Measurements from ENCODE around the gene RAD51B.
A peak's percentile ranks its signal among the peaks of the same experiment; 100 is the strongest.

Gene RAD51B

DNA sequence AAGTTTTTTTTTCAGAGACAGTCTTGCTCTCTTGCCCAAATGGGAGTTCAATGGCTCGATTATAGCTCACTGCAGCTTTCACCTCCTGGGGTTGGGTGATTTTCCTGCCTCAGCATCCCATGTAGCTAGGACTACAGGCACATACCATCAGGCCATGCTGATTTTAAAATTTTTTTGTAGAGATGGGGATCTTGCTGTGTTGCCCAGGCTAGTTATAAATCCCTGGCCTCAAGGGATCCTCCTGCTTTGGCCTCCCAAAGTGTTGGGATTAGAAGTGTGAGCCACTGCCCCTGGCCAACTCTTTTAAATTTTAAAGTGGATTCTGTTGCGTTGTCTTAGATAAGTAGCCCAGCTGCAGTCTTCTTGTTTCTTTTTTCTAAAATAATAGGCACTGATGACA lies 115.8 kb downstream of the RAD51B start:
- no peak for TF ChIP-seq CTCF (IDR thresholded peaks at IDR 0.05; ENCODE audit: low read depth, low read length)
- no peak overlapping the region for H3K4me3 ChIP-seq (ENCODE audit: low read depth, low read length)

DNA sequence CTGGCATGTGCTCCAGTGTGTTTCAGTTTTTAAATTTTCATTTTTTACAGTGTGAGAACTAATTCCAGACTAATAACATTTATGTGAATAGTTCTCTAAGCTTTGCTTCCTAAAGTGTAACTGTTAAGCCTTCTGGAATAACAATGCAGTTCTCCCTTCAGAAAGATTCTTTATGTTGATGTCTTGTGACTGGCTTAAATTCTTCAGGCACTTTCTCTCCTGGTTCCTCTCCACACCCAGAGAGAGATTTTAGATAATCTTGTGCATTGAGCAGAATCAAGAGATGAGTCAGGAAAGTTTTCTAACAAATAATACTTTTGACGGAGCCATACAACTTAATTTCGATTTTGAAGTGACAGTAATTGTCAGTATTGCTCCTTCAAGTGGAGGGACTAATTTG lies 118.5 kb downstream of the RAD51B start:
- TF ChIP-seq CTCF (IDR thresholded peaks at IDR 0.05; ENCODE audit: low read depth, low read length), result no peak
- no peak overlapping the region for H3K4me3 ChIP-seq (ENCODE audit: low read depth, low read length)

DNA sequence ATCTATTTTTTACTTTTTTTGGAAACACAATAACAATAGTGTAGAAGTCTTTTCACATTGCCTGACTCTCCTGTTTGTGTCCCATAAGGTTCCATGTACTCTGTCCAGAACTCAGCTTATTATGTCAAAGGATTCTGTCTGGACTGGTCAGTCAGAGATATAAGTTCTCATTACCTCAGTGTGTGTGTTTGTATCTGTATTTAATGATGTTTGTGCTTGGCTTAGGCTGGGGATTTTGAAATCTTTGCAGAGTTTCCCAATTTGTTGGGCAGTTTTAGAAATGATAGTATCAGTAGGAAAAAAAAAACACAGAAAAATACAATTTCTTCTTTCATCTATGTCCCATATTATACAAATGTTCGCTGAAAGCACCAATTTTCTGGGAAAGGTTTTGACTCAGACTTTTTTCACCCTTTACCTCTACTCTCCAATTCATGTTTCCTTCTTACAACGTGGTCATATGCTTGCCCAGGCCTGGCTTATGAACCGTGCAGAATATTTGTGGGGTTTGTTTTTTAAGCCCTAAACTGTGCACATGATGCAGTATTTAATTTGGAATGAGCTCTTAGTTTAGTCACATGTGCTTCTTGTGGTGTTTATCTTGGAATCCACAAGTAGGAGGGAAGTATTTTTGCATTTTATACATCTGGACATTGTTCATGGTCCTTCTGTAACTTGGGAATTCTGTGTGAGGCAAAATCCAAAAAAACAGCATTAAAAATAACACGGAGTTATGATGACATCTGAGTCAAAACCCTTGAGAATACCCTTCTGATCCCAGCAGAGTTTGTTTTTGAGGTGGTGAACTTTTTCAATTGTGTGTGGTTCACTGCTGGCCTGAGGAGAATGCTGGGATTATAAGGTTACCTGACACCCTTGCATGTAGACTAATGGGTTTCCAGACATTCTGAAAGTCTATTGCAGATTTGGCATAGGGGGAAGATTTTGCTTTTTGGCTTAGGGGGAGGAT lies 121.2 kb downstream of the RAD51B start:
- H3K4me3 ChIP-seq (ENCODE audit: low read depth, low read length), result no peak overlapping the region
- TF ChIP-seq CTCF (IDR thresholded peaks at IDR 0.05; ENCODE audit: low read depth, low read length), result no peak

DNA sequence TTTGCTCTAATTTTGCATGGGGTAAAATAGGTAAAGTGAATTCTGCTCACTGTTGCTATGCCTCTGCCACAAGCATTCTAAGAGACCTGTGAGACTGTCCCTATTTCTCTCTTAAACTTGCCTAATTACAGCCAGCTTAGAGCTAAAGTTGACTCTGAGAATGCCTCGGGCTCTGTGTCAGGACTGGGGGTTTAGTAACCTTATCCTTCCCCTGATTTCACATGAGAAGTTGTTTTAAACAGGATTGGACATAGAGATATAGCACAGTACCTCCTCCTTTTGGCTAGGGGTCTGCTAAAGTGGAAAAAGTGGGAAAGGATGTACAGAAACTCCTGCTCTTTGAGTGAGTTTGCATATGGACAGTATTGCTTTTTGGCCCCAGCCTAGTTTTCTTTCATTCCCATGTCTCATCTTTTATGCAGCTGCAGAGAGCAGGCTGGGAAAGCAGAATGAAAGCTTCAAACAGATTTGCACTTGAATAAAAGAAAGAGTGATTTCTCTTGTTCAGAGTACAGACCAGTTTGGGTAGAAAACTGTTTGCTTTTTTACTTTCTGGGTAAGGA lies 122.0 kb downstream of the RAD51B start:
- H3K4me3 ChIP-seq (ENCODE audit: low read depth, low read length), result no peak overlapping the region
- no peak for TF ChIP-seq CTCF (IDR thresholded peaks at IDR 0.05; ENCODE audit: low read depth, low read length)

DNA sequence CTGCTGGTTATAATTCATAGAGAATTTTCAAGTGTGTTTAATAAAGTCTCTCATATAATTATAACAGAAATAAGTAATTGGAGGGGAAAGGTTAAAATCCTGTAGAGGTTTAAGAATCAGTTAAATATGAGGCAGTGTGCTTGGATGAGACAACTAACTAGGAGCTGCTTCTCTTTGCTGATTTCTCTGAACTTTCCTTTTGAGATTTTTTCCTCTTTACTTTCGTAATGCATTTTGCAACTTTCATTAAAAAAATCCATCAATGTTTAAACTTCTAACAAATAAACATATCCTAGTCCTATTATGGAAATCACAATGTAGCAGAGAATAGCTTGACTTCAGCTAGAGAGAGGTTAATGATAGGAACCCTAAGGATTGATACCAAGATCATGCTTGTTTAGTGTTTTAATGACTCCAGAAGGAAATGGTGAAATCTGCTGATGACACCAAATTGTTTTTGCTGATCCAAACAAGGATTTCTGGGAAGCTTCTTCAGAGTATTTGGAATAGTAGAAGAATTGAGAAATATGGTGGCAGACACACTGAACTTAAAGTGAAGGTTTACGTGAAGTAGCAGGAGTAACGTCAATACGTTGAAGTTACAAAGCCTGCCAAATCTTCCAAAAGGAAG lies 122.6 kb downstream of the RAD51B start:
- no peak overlapping the region for H3K4me3 ChIP-seq (ENCODE audit: low read depth, low read length)
- TF ChIP-seq CTCF (IDR thresholded peaks at IDR 0.05; ENCODE audit: low read depth, low read length), result no peak

GRCh38 chr14:67943947-67944346 lies 124.4 kb downstream of the RAD51B start:
- H3K4me3 ChIP-seq (ENCODE audit: low read depth, low read length), result no peak overlapping the region
- peak; percentile 28; the same call in 1 of the 2 replicates for TF ChIP-seq CTCF (IDR thresholded peaks at IDR 0.05; ENCODE audit: low read depth, low read length)

GRCh38 chr14:67944605-67945004 lies 125.0 kb downstream of the RAD51B start:
- no peak overlapping the region for H3K4me3 ChIP-seq (ENCODE audit: low read depth, low read length)
- no peak for TF ChIP-seq CTCF (IDR thresholded peaks at IDR 0.05; ENCODE audit: low read depth, low read length)
